Keratinocyte (primary cell): Measurements from ENCODE around the gene STEAP3. TPM values are rescaled to one million over a fixed set of nuclear protein-coding genes. Genes with fewer than 3 reads are reported as not detected.

Experiments used
- DNase-seq: peaks from one replicate; pipeline ENCODE4 v3.0.0-alpha.2; 2011; ENCODE audit warnings: low read depth, missing footprints, low spot score
- FAIRE-seq: peaks from 2 replicates; lab custom pipeline; 2011; peaks lifted over from hg19 to GRCh38; lab: Jason Lieb, UNC
- H2AFZ ChIP-seq: 2 replicates; pipeline ENCODE4 v1.6.0; 2012; ENCODE audit warnings: low read length, control low read depth, inconsistent platforms; ENCODE audit not compliant: control insufficient read depth
- H3K27ac ChIP-seq: 2 replicates; pipeline ENCODE4 v1.5.1; 2011; ENCODE audit warnings: low read length; ENCODE audit not compliant: control insufficient read depth, insufficient read depth
- H3K27me3 ChIP-seq: 3 replicates; pipeline ENCODE4 v1.6.0; 2011; ENCODE audit warnings: low read length; ENCODE audit not compliant: control insufficient read depth, insufficient read depth; ENCODE audit errors: extremely low read depth
- H3K36me3 ChIP-seq, 2 experiments: 2 replicates in 1 of 2; 3 replicates in 1 of 2; pipeline ENCODE4 v1.5.1; 2011; ENCODE audit warnings: low read length in 2 of 2, mild to moderate bottlenecking in 1 of 2; ENCODE audit not compliant: control insufficient read depth in 2 of 2, insufficient read depth in 2 of 2; ENCODE audit errors: extremely low read depth in 1 of 2
- H3K4me1 ChIP-seq: 3 replicates; pipeline ENCODE4 v1.5.1; 2011; ENCODE audit warnings: low read length; ENCODE audit not compliant: control insufficient read depth, insufficient read depth; ENCODE audit errors: extremely low read depth
- H3K4me2 ChIP-seq: 3 replicates; pipeline ENCODE4 v1.6.0; 2011; ENCODE audit warnings: low read depth, low read length; ENCODE audit not compliant: control insufficient read depth, insufficient read depth; ENCODE audit errors: extremely low read depth
- H3K4me3 ChIP-seq, 3 experiments: fragments of 200-600 bp in 1 of 3; sonication (generic) in 1 of 3; 2 replicates in 2 of 3; 3 replicates in 1 of 3; pipeline ENCODE4 v1.5.1; 2011 to 2016; ENCODE audit warnings: low read length in 3 of 3, mild to moderate bottlenecking in 3 of 3, control low read depth in 2 of 3, inconsistent platforms in 1 of 3, low read depth in 1 of 3, mixed read lengths in 1 of 3, mixed run types in 1 of 3, moderate library complexity in 1 of 3; ENCODE audit not compliant: control insufficient read depth in 2 of 3, insufficient read depth in 2 of 3; ENCODE audit errors: extremely low read depth in 1 of 3
- H3K79me2 ChIP-seq: 2 replicates; pipeline ENCODE4 v1.6.0; 2012; ENCODE audit warnings: low read length; ENCODE audit not compliant: control insufficient read depth, insufficient read depth
- H3K9ac ChIP-seq: 3 replicates; pipeline ENCODE4 v1.6.0; 2011; ENCODE audit warnings: low read length; ENCODE audit not compliant: control insufficient read depth, insufficient read depth; ENCODE audit errors: extremely low read depth
- H3K9me1 ChIP-seq: 3 replicates; pipeline ENCODE4 v1.6.0; 2011; ENCODE audit warnings: low read length; ENCODE audit not compliant: control insufficient read depth, insufficient read depth; ENCODE audit errors: extremely low read depth
- H3K9me3 ChIP-seq: 2 replicates; pipeline ENCODE4 v1.5.1; 2012; ENCODE audit warnings: low read depth, low read length; ENCODE audit not compliant: control insufficient read depth
- H4K20me1 ChIP-seq: 3 replicates; pipeline ENCODE4 v1.6.0; 2011; ENCODE audit warnings: low read length; ENCODE audit not compliant: control insufficient read depth, insufficient read depth; ENCODE audit errors: extremely low read depth
- CTCF ChIP-seq, 3 experiments: IDR thresholded peaks in 1 of 3; conservative IDR thresholded peaks in 1 of 3; optimal IDR thresholded peaks in 1 of 3; 2 replicates in 2 of 3; 3 replicates in 1 of 3; pipeline versions ENCODE3 to v1.5.1; 2011; ENCODE audit warnings: low read length in 3 of 3, mild to moderate bottlenecking in 3 of 3, moderate library complexity in 2 of 3, control low read depth in 1 of 3, inconsistent platforms in 1 of 3; ENCODE audit not compliant: insufficient read depth in 2 of 3; ENCODE audit errors: extremely low read depth in 1 of 3
- EZH2 ChIP-seq: IDR thresholded peaks from one replicate; pipeline ENCODE4 v1.6.1; 2012; ENCODE audit warnings: inconsistent platforms, mild to moderate bottlenecking, low read length, moderate library complexity
- dilution Hi-C: fragments of 300-500 bp; cut with MboI; formaldehyde crosslinking; loops from one replicate; pipeline ENCODE4 v1.7.0; 2020; ENCODE audit warnings: low sequenced_read_pairs; ENCODE audit not compliant: extremely low pct_ligation_motif_present
- polyA plus RNA-seq, 5 experiments: library from polyadenylated mRNA; depleted of rRNA in 3 of 5; stranded (reverse) in 3 of 5; stranded (forward) in 1 of 5; unstranded in 1 of 5; fragments of >200 nt; gene quantifications; 1 replicate in 1 of 5; 2 replicates in 3 of 5; 3 replicates in 1 of 5; pipeline versions ENCODE4 v1.2.1 to v1.2.3, GENCODE V29; 2011 to 2012; ENCODE audit warnings: missing spikeins in 2 of 5, low read depth in 1 of 5, low replicate concordance in 1 of 5

The STEAP3 gene
- polyA plus RNA-seq, 1 donor (not counting 4 experiments of a cell fraction or from before 2014, with no cell fraction given): 19.9 TPM

GRCh38 chr2:119249855-119250717 is 26.5 kb downstream of the STEAP3 start:
- Histone ChIP-seq H3K9me1 (peaks cover 3% of the 10 kb centered on the region), H3K9ac (no peak overlapping the region), H2AFZ (no peak overlapping the region), H3K4me3 (no peak overlapping the region), H3K27me3 (no peaks in the 10 kb centered on the region), H3K36me3 (peaks cover 22 to 26% of the 10 kb centered on the region in 2 experiments), H3K79me2 (no peaks in the 10 kb centered on the region), H3K4me1 (peaks cover 27% of the 10 kb centered on the region), H4K20me1 (no peaks in the 10 kb centered on the region), H3K27ac (no peak overlapping the region), H3K9me3 (peaks cover 2% of the 10 kb centered on the region), H3K4me2 (no peak overlapping the region)
- dilution Hi-C loops: no loop called here
- DNase-seq (no peak), FAIRE-seq (no peak)
- no peak for TF ChIP-seq CTCF (optimal IDR thresholded peaks at IDR 0.05 in 1 of 3, IDR thresholded peaks at IDR 0.05 in 1 of 3, conservative IDR thresholded peaks at IDR 0.05 in 1 of 3; ENCODE audit: extremely low read depth in 1 of 3, insufficient read depth in 2 of 3, low read length in 3 of 3)
- no peak for TF ChIP-seq EZH2

GRCh38 chr2:119250718-119251290 is 27.2 kb downstream of the STEAP3 start:
- Histone ChIP-seq H3K27ac (no peak overlapping the region), H3K4me1 (peaks cover 35% of the 10 kb centered on the region), H3K9me3 (no peaks in the 10 kb centered on the region), H3K79me2 (no peaks in the 10 kb centered on the region), H3K4me2 (no peak overlapping the region), H3K36me3 (peaks cover 22 to 26% of the 10 kb centered on the region in 2 experiments), H3K4me3 (no peak overlapping the region), H3K27me3 (no peaks in the 10 kb centered on the region), H4K20me1 (no peaks in the 10 kb centered on the region), H3K9me1 (peaks cover 3% of the 10 kb centered on the region), H2AFZ (no peak overlapping the region), H3K9ac (no peak overlapping the region)
- FAIRE-seq: no peak
- TF ChIP-seq CTCF (optimal IDR thresholded peaks at IDR 0.05 in 1 of 3, IDR thresholded peaks at IDR 0.05 in 1 of 3, conservative IDR thresholded peaks at IDR 0.05 in 1 of 3; ENCODE audit: extremely low read depth in 1 of 3, insufficient read depth in 2 of 3, low read length in 3 of 3) (no peak), EZH2 (no peak)
- dilution Hi-C loops: no loop called here
- no peak for DNase-seq
